Kidney epithelial cell (primary cell): ENCODE data around the gene MBNL2. TPM values are rescaled to one million over a fixed set of nuclear protein-coding genes. Genes with fewer than 3 reads are reported as not detected.

Experiments
- DNase-seq: peaks from one replicate; pipeline ENCODE4 v3.0.0-alpha.2; 2010; ENCODE audit warnings: low read depth
- H3K27me3 ChIP-seq: 2 replicates; pipeline ENCODE4 v1.6.0; 2011; ENCODE audit warnings: low read length; ENCODE audit not compliant: control insufficient read depth, insufficient read depth
- H3K36me3 ChIP-seq: 2 replicates; pipeline ENCODE4 v1.5.1; 2011; ENCODE audit warnings: low read length; ENCODE audit not compliant: control insufficient read depth, insufficient read depth
- H3K4me3 ChIP-seq: 2 replicates; pipeline ENCODE4 v1.5.1; 2011; ENCODE audit warnings: low read depth, mild to moderate bottlenecking, control low read depth, low read length
- CTCF ChIP-seq: IDR thresholded peaks from 2 replicates; pipeline ENCODE4 v1.5.1; 2011; ENCODE audit warnings: mild to moderate bottlenecking, moderate library complexity, low read length, control low read depth, inconsistent platforms; ENCODE audit not compliant: insufficient read depth, poor library complexity, severe bottlenecking
- total RNA-seq: library from RNA; depleted of rRNA; stranded (reverse); fragments of >200 nt; gene quantifications from 2 replicates; pipeline ENCODE4 v1.2.3, GENCODE V29; 2015

Gene MBNL2
- total RNA-seq, 1 donor from 2014 or later, result 42.4 TPM

GRCh38 chr13:97268772-97269171 lies 46.6 kb downstream of the MBNL2 start:
- no peak for TF ChIP-seq CTCF
- Histone ChIP-seq H3K4me3 (no peak overlapping the region), H3K36me3 (no peaks in the 10 kb centered on the region), H3K27me3 (no peaks in the 10 kb centered on the region)
- no peak for DNase-seq

- TF ChIP-seq CTCF, result no peak
- no peaks in the 10 kb centered on the region for H3K27me3 ChIP-seq
- no peaks in the 10 kb centered on the region for H3K36me3 ChIP-seq
- DNase-seq, result no peak
- H3K4me3 ChIP-seq, result no peak overlapping the region
These were observed 47.5 kb downstream of the MBNL2 start for GRCh38 chr13:97269603-97270002.

GRCh38 chr13:97272526-97272925 lies 50.4 kb downstream of the MBNL2 start:
- no peak for TF ChIP-seq CTCF
- no peak for DNase-seq
- Histone ChIP-seq H3K4me3 (no peak overlapping the region), H3K36me3 (no peaks in the 10 kb centered on the region), H3K27me3 (no peaks in the 10 kb centered on the region)

- TF ChIP-seq CTCF, result no peak
- H3K4me3 ChIP-seq, result no peak overlapping the region
- DNase-seq, result no peak
- no peaks in the 10 kb centered on the region for H3K27me3 ChIP-seq
- H3K36me3 ChIP-seq, result no peaks in the 10 kb centered on the region
These were observed 51.3 kb downstream of the MBNL2 start for GRCh38 chr13:97273341-97273831.

GRCh38 chr13:97274829-97275649 lies 52.9 kb downstream of the MBNL2 start:
- Histone ChIP-seq H3K4me3 (no peak overlapping the region), H3K36me3 (no peaks in the 10 kb centered on the region), H3K27me3 (no peaks in the 10 kb centered on the region)
- no peak for DNase-seq
- TF ChIP-seq CTCF, result no peak
